PC-9 (cell line): ENCODE results near the gene C19orf12. TPM values are rescaled to one million over a fixed set of nuclear protein-coding genes. Genes with fewer than 3 reads are reported as not detected.

ENCODE experiments used
- BruUV-seq: library from RNA; stranded (reverse); fragments of 400-500 nt; replicated peaks from 2 replicates; lab custom pipeline; 2021; lab: Mats Ljungman, UMichigan
- CTCF ChIA-PET: fragments of 300-600 bp; sonication (Branson Sonifier 250); formaldehyde crosslinking; loops from one replicate; lab custom pipeline; 2022; ENCODE audit warnings: antibody characterized with exemption; lab: Charles Lee
- POLR2A ChIA-PET: fragments of 300-600 bp; sonication (Branson Sonifier 250); formaldehyde crosslinking; loops from one replicate; lab custom pipeline; 2022; ENCODE audit warnings: antibody characterized with exemption; ENCODE audit not compliant: unreplicated experiment; lab: Charles Lee
- DNase-seq, 2 experiments: peaks; one replicate each; pipeline versions ENCODE4 v3.0.0 to v3.0.0-alpha.2; 2015 to 2022; ENCODE audit warnings: mixed read lengths in 1 of 2
- H2AFZ ChIP-seq: fragments of 200-600 bp; sonication (generic); 2 replicates; pipeline ENCODE4 v1.8.1; 2017; ENCODE audit warnings: antibody characterized with exemption
- H3F3A ChIP-seq: fragments of 200-600 bp; sonication (generic); 2 replicates; pipeline ENCODE4 v1.8.1; 2017; ENCODE audit warnings: antibody characterized with exemption, mild to moderate bottlenecking, low read depth; ENCODE audit not compliant: insufficient read depth
- H3K27ac ChIP-seq: fragments of 200-600 bp; sonication (generic); 2 replicates; pipeline ENCODE4 v1.6.1; 2016; ENCODE audit warnings: mixed run types
- H3K27me3 ChIP-seq: fragments of 200-600 bp; sonication (generic); 2 replicates; pipeline ENCODE4 v1.6.1; 2016; ENCODE audit warnings: low read depth, mixed run types; ENCODE audit not compliant: insufficient read depth
- H3K36me3 ChIP-seq: fragments of 200-600 bp; sonication (generic); 2 replicates; pipeline ENCODE4 v1.6.1; 2016; ENCODE audit warnings: low read depth, mixed run types
- H3K4me1 ChIP-seq: fragments of 200-600 bp; sonication (generic); replicated peaks from 2 replicates; pipeline ENCODE4 v1.6.1; 2016; ENCODE audit warnings: mixed run types; ENCODE audit not compliant: insufficient read depth
- H3K4me2 ChIP-seq: fragments of 200-600 bp; sonication (generic); 2 replicates; pipeline ENCODE4 v1.6.1; 2017; ENCODE audit warnings: mixed run types
- H3K4me3 ChIP-seq: fragments of 200-600 bp; sonication (generic); 2 replicates; pipeline ENCODE4 v1.6.1; 2016; ENCODE audit warnings: mixed run types
- H3K79me2 ChIP-seq: fragments of 200-600 bp; sonication (generic); 2 replicates; pipeline ENCODE4 v1.6.1; 2017; ENCODE audit warnings: low read depth, mixed run types
- H3K9me2 ChIP-seq: fragments of 200-600 bp; sonication (generic); 2 replicates; pipeline ENCODE4 v1.8.1; 2017; ENCODE audit warnings: mild to moderate bottlenecking; ENCODE audit not compliant: insufficient read depth
- H3K9me3 ChIP-seq: fragments of 200-600 bp; sonication (generic); 2 replicates; pipeline ENCODE4 v1.8.1; 2016; ENCODE audit warnings: low read depth; ENCODE audit not compliant: insufficient read depth
- H4K20me1 ChIP-seq: fragments of 200-600 bp; sonication (generic); 2 replicates; pipeline ENCODE4 v1.8.1; 2017; ENCODE audit not compliant: insufficient read depth
- EZH2 ChIP-seq: fragments of 200-600 bp; sonication (generic); IDR thresholded peaks from 2 replicates; pipeline ENCODE4 v1.8.0; 2017; ENCODE audit warnings: antibody characterized with exemption, low read depth
- intact Hi-C: fragments of 100-400 bp; cut with micrococcal nuclease; formaldehyde crosslinking; loops from one replicate; pipeline ENCODE4 v1.10.0; 2022; ENCODE audit not compliant: unreplicated experiment
- total RNA-seq: library from RNA; stranded (reverse); gene quantifications from 2 replicates; pipeline ENCODE4 v1.2.3, GENCODE V29; 2021
- TF ChIP-seq, protein P1 (sequence below): fragments of 200-600 bp; sonication (generic); conservative IDR thresholded peaks from 2 replicates; pipeline ENCODE4 v1.6.1; 2017; ENCODE audit warnings: mixed run types, antibody characterized with exemption, mild to moderate bottlenecking, moderate library complexity

C19orf12 gene
- total RNA-seq, 1 experiment from 2014 or later, result 14.8 TPM

DNA sequence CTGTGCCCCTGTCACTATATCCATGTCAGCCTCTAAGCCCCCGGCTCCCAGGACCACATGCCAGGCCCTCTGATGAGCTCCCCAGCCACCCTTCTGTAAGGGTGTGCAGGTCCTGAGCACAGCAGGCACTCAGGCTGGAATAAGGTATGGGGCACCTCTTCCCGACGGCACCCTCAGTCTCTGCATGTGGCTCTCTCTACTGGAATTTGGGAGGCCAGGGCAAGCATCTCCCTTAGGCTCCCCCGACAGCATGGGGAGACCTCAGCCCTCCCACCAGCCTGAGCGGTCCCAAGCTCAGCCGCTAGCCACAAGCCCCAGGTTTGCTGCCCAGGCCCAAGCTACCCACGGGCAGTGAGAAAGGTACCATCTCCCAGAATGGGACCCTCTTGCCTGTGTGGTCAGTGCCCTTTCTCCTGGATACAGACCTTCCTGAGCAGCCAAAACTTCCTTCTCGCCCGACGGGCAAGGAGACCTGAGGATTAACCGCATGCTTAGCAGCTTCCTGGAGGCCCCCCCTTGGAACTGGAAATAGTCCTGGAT lies 22.5 kb upstream of the C19orf12 start:
- POLR2A ChIA-PET, result no interaction called here
- Histone ChIP-seq H3K9me2 (no peaks in the 10 kb centered on the region), H3K4me3 (no peak overlapping the region), H3K79me2 (no peaks in the 10 kb centered on the region), H3K4me2 (no peak overlapping the region), H3F3A (no peaks in the 10 kb centered on the region), H3K27ac (no peak overlapping the region), H3K4me1 (no peaks in the 10 kb centered on the region), H2AFZ (no peak overlapping the region), H3K36me3 (no peaks in the 10 kb centered on the region), H4K20me1 (no peaks in the 10 kb centered on the region), H3K27me3 (peaks cover 92% of the 10 kb centered on the region), H3K9me3 (no peaks in the 10 kb centered on the region)
- no peak for DNase-seq
- BruUV-seq, result no TSS peak
- TF ChIP-seq, protein P1, sequence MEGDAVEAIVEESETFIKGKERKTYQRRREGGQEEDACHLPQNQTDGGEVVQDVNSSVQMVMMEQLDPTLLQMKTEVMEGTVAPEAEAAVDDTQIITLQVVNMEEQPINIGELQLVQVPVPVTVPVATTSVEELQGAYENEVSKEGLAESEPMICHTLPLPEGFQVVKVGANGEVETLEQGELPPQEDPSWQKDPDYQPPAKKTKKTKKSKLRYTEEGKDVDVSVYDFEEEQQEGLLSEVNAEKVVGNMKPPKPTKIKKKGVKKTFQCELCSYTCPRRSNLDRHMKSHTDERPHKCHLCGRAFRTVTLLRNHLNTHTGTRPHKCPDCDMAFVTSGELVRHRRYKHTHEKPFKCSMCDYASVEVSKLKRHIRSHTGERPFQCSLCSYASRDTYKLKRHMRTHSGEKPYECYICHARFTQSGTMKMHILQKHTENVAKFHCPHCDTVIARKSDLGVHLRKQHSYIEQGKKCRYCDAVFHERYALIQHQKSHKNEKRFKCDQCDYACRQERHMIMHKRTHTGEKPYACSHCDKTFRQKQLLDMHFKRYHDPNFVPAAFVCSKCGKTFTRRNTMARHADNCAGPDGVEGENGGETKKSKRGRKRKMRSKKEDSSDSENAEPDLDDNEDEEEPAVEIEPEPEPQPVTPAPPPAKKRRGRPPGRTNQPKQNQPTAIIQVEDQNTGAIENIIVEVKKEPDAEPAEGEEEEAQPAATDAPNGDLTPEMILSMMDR, result no peak
- no peak for TF ChIP-seq EZH2
- CTCF ChIA-PET, result no interaction called here
- intact Hi-C loops, result loop anchor here (10.0 kb wide), 1 partner anchor 927 kb away; no protein-coding TSS in a partner anchor

DNA sequence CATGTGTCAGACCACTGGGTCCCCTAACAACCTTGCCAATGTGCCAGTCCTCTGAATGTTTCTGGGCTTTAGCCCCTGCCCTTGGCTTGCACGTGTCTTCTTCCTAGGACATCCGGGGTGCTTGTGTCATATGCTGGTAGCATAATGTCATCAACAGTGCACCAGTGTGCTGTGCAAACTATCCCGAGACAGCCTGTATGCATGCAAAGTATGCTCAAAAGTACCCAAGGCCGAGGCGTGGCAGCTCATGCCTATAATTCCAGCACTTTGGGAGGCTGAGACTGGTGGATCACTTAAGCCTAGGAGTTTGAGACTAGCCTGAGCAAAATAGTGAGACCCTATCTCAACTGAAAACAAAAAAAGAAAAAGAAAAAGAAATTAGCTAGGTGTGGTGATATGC lies 20.8 kb upstream of the C19orf12 start:
- intact Hi-C loops, result loop anchor here (10.0 kb wide), 1 partner anchor 929 kb away; no protein-coding TSS in a partner anchor

DNA sequence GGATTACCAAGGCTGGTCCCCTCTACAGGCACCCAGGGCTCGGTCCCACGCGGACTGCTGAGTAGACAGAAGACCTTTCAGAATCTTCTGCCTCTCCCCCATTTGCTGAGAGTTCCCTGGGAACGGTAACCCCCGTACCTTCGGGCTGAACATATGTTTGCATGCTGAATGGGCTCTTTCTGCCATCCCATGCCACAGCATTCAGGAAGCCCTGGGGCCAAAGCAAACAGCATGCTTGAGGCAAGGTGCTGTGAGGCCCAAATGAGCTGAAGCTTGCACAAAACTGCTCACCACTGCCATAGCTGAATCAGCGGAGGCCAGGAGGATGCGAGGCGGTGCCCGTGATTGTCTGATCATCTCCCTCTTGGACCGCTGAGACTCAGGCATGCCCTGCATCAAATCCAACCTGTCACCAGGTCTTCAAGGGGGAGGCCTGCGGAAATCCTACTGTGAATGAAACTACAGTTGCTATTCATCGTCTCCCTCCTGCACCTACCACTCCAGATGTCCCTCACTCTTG lies 16.3 kb upstream of the C19orf12 start:
- H3K79me2 ChIP-seq, result no peaks in the 10 kb centered on the region
- CTCF ChIA-PET, result no interaction called here
- H4K20me1 ChIP-seq, result no peaks in the 10 kb centered on the region
- no peaks in the 10 kb centered on the region for H3K9me3 ChIP-seq
- no peak overlapping the region for H3K4me3 ChIP-seq
- TF ChIP-seq EZH2, result no peak
- TF ChIP-seq, protein P1, result no peak
- H3K4me1 ChIP-seq, result no peaks in the 10 kb centered on the region
- intact Hi-C loops, result loop anchor here (10.0 kb wide), 1 partner anchor 933 kb away; no protein-coding TSS in a partner anchor
- no peak overlapping the region for H3K27ac ChIP-seq
- H3K4me2 ChIP-seq, result no peak overlapping the region
- no peak for DNase-seq
- H3K27me3 ChIP-seq, result peaks cover 67% of the 10 kb centered on the region
- no TSS peak for BruUV-seq
- no peak overlapping the region for H2AFZ ChIP-seq
- H3K9me2 ChIP-seq, result no peaks in the 10 kb centered on the region
- POLR2A ChIA-PET, result no interaction called here
- H3K36me3 ChIP-seq, result no peaks in the 10 kb centered on the region
- no peaks in the 10 kb centered on the region for H3F3A ChIP-seq

More for the DNA sequence above, 20.8 kb upstream of the C19orf12 start:
- Histone ChIP-seq H3K4me2 (no peak overlapping the region), H2AFZ (no peak overlapping the region), H3K79me2 (no peaks in the 10 kb centered on the region), H3K36me3 (no peaks in the 10 kb centered on the region), H3F3A (no peaks in the 10 kb centered on the region), H3K9me2 (no peaks in the 10 kb centered on the region), H3K9me3 (no peaks in the 10 kb centered on the region), H3K4me1 (no peaks in the 10 kb centered on the region), H3K27me3 (peaks cover 88% of the 10 kb centered on the region), H3K27ac (no peak overlapping the region), H4K20me1 (no peaks in the 10 kb centered on the region), H3K4me3 (no peak overlapping the region)
- ChIA-PET POLR2A (interaction anchor here (0.5 kb wide), 1 partner anchor 104 kb away, joined by 3 read pairs; no protein-coding TSS in a partner anchor), CTCF (no interaction called here)
- DNase-seq, result no peak
- no TSS peak for BruUV-seq
- no peak for TF ChIP-seq EZH2
- TF ChIP-seq, protein P1, result no peak
